Measurements from ENCODE around the gene INPP5J.
"Not testable (repeated sequence)": the region's sequence is repeated elsewhere in the genome, so short reads cannot be mapped to it uniquely, and the experiment has no call there.

Gene INPP5J

DNA sequence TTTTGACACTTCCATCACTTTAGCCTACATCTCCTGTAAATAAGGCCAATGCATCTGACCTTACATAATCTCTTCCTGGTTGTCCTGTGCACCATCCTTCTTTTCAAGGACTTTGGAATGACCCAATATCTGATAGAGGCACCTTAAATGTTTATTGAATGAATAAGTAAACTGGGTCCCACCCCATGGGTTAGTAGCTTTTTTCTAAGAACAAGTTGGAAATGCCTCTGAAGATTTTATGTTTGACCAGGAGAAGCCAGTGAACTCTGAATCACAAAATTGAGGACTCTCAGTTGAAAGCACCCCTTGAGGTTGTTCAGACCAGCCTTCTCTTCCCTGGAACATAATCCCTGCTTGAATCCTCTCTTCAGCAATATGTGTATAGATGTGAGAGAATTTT, 38.6 kb downstream of the INPP5J start:
- peak overlapping the region; percentile 71 for H3K4me2 ChIP-seq (ENCODE audit: low read length)
- H3K27ac ChIP-seq: no peak overlapping the region
- peak overlapping the region; percentile 77 for H3K4me3 ChIP-seq (ENCODE audit: low read depth, low read length)
- no peaks in the 10 kb centered on the region for H3K27me3 ChIP-seq (ENCODE audit: control insufficient read depth, insufficient read depth, low read length)
- H3K79me2 ChIP-seq: peaks cover 5% of the 10 kb centered on the region
- no peak overlapping the region for H2AFZ ChIP-seq
- H3K4me1 ChIP-seq: peaks cover 2% of the 10 kb centered on the region
- no peak overlapping the region for H3K9ac ChIP-seq
- TF ChIP-seq CTCF (IDR thresholded peaks at IDR 0.05): no peak
- no peaks in the 10 kb centered on the region for H3K36me3 ChIP-seq (ENCODE audit: control insufficient read depth, insufficient read depth, low read length)
- H3K9me3 ChIP-seq (ENCODE audit: control insufficient read depth, low read length): no peaks in the 10 kb centered on the region

DNA sequence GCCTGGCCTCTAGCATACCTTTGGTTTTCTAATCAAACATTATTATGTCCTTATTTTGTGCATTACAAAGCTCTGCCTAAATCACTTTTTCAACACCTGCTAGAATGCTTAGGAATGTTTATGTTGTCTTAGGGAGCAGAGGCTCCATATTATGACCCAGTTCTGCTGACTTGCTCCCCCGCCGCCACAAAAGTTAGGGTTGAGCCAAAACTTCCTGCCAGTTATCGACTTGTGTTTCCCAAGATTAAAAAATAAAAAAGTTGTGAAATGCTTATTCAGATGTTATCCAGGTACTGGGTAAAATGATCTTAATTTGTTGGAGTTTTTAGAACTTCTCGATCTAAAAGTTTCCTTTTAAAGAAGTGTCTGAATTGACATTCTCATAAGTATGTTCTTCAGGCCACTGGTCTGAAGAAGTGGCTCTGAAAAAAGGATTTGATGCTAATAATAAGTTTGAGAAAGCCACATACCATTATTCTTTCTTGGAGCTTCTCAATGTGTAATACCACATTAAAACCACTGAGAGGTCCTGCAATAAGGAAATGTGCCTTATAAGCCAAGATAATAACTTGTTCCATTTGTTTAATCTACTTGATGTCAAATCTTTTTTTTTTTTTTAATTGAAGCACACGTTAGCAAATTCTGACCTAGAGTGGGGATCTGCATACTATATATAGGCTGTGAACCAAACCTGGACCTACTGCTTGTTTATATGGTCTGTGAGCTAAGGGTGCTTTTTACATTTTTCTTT, 39.4 kb downstream of the INPP5J start:
- H3K36me3 ChIP-seq (ENCODE audit: control insufficient read depth, insufficient read depth, low read length): no peaks in the 10 kb centered on the region
- H3K9ac ChIP-seq: no peak overlapping the region
- peaks cover 2% of the 10 kb centered on the region for H3K4me1 ChIP-seq
- H3K4me3 ChIP-seq (ENCODE audit: low read depth, low read length): peak overlapping the region; percentile 48
- peak overlapping the region; percentile 71 for H3K4me2 ChIP-seq (ENCODE audit: low read length)
- H2AFZ ChIP-seq: no peak overlapping the region
- H3K79me2 ChIP-seq: peaks cover 5% of the 10 kb centered on the region
- H3K9me3 ChIP-seq (ENCODE audit: control insufficient read depth, low read length): no peaks in the 10 kb centered on the region
- no peaks in the 10 kb centered on the region for H3K27me3 ChIP-seq (ENCODE audit: control insufficient read depth, insufficient read depth, low read length)
- no peak for TF ChIP-seq CTCF (IDR thresholded peaks at IDR 0.05)
- no peak overlapping the region for H3K27ac ChIP-seq

GRCh38 chr22:31170971-31171370, 48.2 kb downstream of the INPP5J start:
- H3K27ac ChIP-seq: no peak overlapping the region
- no peak overlapping the region for H3K9ac ChIP-seq
- no peaks in the 10 kb centered on the region for H3K9me3 ChIP-seq (ENCODE audit: control insufficient read depth, low read length)
- peaks cover 2% of the 10 kb centered on the region for H3K4me1 ChIP-seq
- H3K36me3 ChIP-seq (ENCODE audit: control insufficient read depth, insufficient read depth, low read length): no peaks in the 10 kb centered on the region
- no peak overlapping the region for H3K4me2 ChIP-seq (ENCODE audit: low read length)
- H3K79me2 ChIP-seq: peaks cover 15% of the 10 kb centered on the region
- H2AFZ ChIP-seq: no peak overlapping the region
- H3K27me3 ChIP-seq (ENCODE audit: control insufficient read depth, insufficient read depth, low read length): no peaks in the 10 kb centered on the region
- H3K4me3 ChIP-seq (ENCODE audit: low read depth, low read length): no peak overlapping the region
- no peak for TF ChIP-seq CTCF (IDR thresholded peaks at IDR 0.05)

DNA sequence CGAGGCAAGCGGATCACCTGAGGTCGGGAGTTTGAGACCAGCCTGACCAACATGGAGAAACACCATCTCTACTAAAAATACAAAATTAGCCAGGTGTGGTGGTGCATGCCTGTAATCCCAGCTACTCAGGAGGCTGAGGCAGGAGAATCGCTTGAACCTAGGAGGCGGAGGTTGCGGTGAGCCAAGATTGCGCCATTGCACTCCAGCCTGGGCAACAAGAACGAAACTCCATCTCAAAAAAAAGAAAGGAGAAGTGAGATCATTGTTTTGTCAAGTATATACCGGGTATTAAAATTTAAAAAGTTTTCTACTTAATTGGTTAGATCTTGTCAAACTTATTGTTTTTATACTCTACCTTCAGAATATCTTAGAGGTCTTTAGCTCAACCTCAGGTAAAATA, 49.0 kb downstream of the INPP5J start:
- not testable (repeated sequence) for H2AFZ ChIP-seq; H3K36me3 ChIP-seq (ENCODE audit: control insufficient read depth, insufficient read depth, low read length); H3K27me3 ChIP-seq (ENCODE audit: control insufficient read depth, insufficient read depth, low read length); H3K9ac ChIP-seq; H3K4me1 ChIP-seq; H3K9me3 ChIP-seq (ENCODE audit: control insufficient read depth, low read length); H3K27ac ChIP-seq; H3K4me3 ChIP-seq (ENCODE audit: low read depth, low read length); H3K4me2 ChIP-seq (ENCODE audit: low read length)
- peaks cover 20% of the 10 kb centered on the region for H3K79me2 ChIP-seq

DNA sequence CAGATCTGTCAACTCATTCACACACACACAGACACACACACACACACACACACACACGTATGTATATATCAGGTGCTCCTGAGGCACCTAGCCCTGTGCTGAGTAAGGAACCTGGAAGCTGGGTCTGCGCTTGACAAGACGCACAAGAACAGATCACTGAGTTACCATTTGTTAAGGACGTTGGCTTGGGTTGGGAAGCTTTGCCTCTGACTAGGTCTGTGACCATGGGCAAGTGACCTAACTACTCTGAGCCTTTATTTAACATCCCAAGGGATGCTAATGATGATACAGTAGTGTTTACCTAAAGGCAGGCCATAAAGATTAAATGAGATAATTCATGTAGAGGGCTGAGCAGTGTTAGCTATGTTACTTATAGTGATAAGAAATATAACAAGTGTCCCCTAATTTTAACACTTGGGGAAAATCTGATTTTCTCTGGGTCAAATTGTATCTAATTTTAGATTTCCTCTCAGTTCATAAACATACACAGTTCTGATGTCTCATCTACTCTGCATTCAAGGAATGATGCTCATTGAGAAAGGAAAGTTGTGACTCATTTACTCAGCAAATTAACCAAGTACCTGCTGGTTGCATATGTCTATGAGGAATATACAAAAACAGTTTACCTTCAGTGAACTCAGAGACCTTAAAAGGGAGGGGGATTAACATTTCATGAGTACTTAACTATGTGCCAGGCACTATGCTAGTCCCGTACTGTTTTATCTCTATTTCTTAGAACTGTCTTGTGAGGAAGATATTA, 50.8 kb downstream of the INPP5J start:
- TF ChIP-seq CTCF (IDR thresholded peaks at IDR 0.05): no peak
- Histone ChIP-seq H2AFZ (no peak overlapping the region), H3K4me3 (ENCODE audit: low read depth, low read length) (no peak overlapping the region), H3K27ac (no peak overlapping the region), H3K9me3 (ENCODE audit: control insufficient read depth, low read length) (no peaks in the 10 kb centered on the region), H3K4me1 (no peaks in the 10 kb centered on the region), H3K36me3 (ENCODE audit: control insufficient read depth, insufficient read depth, low read length) (no peaks in the 10 kb centered on the region), H3K27me3 (ENCODE audit: control insufficient read depth, insufficient read depth, low read length) (no peaks in the 10 kb centered on the region), H3K4me2 (ENCODE audit: low read length) (peak overlapping the region; percentile 28), H3K9ac (no peak overlapping the region), H3K79me2 (peaks cover 22% of the 10 kb centered on the region)

Measured in parathyroid adenoma (tissue), 2 donors.